Spinal cord (tissue), 10 donors: ENCODE measurements around the gene LSG1. TPM values are rescaled to one million over a fixed set of nuclear protein-coding genes. Genes with fewer than 3 reads are reported as not detected.

Experiments
- DNase-seq, 6 donors: peaks; one replicate each; pipeline versions ENCODE4 v3.0.0 to v3.0.0-alpha.2; 2013 to 2015; ENCODE audit warnings: low spot score in 6 of 6, low read depth in 4 of 6
- H3K27ac ChIP-seq: one replicate; pipeline ENCODE4 v1.5.1; 2013; ENCODE audit warnings: low read depth, low read length, control low read depth
- H3K27me3 ChIP-seq: one replicate; pipeline ENCODE4 v1.6.1; 2013; ENCODE audit warnings: low read length; ENCODE audit not compliant: control insufficient read depth, insufficient read depth
- H3K36me3 ChIP-seq: one replicate; pipeline ENCODE4 v1.6.1; 2013; ENCODE audit warnings: low read length; ENCODE audit not compliant: control insufficient read depth, insufficient read depth
- H3K4me1 ChIP-seq: one replicate; pipeline ENCODE4 v1.6.1; 2013; ENCODE audit warnings: low read length; ENCODE audit not compliant: control insufficient read depth, insufficient read depth
- H3K4me3 ChIP-seq: one replicate; pipeline ENCODE4 v1.5.1; 2013; ENCODE audit warnings: low read depth, low read length, control low read depth
- H3K9me3 ChIP-seq: one replicate; pipeline ENCODE4 v1.6.1; 2013; ENCODE audit warnings: low read length; ENCODE audit not compliant: control insufficient read depth, insufficient read depth
- WGBS: methylation state at CpG from one replicate; pipeline ENCODE4 v1.1.5; 2013; ENCODE audit warnings: missing lambda C conversion rate; ENCODE audit not compliant: insufficient coverage; 5-methylcytosine and 5-hydroxymethylcytosine counted together
- polyA plus RNA-seq, 2 donors: library from polyadenylated mRNA; unstranded; fragments of 120-200 nt; gene quantifications; one replicate each; pipeline ENCODE4 v1.2.1, GENCODE V29; 2013; ENCODE audit not compliant: insufficient read length in 2 of 2
- small RNA-seq: library from RNA; depleted of rRNA; stranded (forward); fragments of <200 nt; gene quantifications from one replicate; pipeline ENCODE3, GENCODE V24; 2014; ENCODE audit warnings: low replicate concordance
- total RNA-seq, 2 donors: library from RNA; depleted of rRNA in 1 of 2; stranded (reverse); fragments of 120-200 nt in 1 of 2; fragments of >200 nt in 1 of 2; gene quantifications; one replicate each; pipeline versions ENCODE4 v1.2.3 to v1.2.4, GENCODE V29; 2013 to 2014
- donor health status: healthy.

LSG1 gene
- total and polyA plus RNA-seq, 4 donors = 33.2 to 38.6 (median 36.1) TPM

DNA sequence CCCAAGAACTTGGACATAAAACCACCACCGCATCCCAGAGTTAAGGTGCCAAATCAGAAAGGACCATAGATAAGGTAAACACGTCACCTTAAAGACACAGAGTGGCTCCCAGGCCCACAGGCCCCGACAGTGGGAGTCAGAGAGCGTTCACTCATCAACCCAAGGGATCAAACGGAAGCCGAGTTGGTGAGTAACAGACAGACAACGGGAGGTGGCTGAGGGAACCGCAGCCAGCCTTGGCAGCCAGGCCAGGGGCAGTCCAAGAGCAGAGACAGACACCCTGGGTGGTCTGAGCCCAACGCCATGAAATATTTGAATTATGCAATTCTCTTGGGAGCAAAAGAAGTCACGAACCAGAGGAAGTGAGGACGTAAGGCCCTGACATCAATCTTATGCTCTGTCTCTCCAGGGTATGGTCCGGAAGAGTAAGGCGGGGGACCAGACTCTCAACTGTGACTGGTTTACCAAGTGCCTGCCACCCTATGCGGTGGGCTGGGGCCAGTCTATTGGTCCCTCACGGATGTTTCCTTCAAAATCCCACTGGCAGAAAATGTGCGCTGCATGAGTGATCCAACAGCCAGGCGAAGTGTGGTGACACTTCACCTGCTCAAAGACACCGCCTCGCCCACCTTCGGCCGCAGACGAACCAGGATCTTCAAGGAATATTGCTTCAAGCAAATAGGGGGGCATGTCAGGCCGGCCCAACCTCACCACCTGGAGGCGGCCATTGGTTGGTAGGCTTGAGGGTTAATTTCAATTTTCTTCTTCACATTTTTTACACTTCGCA, 73.0 kb downstream of the LSG1 start:
- no peaks in the 10 kb centered on the region for H3K27me3 ChIP-seq
- no peaks in the 10 kb centered on the region for H3K9me3 ChIP-seq
- H3K4me3 ChIP-seq = no peak overlapping the region
- no peaks in the 10 kb centered on the region for H3K4me1 ChIP-seq
- no peak overlapping the region for H3K27ac ChIP-seq
- H3K36me3 ChIP-seq = peaks cover 34% of the 10 kb centered on the region
- WGBS = 90% methylated on average over 21 of the region's 25 CpGs
- DNase-seq = no peak

DNA sequence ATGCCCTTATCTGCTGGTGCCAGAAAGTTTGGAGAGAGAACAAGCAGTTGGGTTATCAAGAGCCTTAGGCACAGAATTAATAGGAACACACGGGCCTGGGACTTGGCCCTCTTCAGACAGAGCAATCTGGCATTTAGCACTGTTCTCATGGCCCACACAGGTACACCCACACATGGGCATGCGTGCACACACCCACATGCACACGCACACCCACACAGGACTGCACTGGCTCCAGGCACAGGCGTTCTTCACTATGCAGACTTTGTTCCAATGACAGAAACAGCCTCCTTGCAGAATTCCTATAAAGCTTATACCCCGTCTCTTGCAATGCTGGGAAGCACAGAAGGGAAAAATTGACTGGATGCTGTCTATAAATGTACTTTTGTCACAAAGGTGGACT, 75.1 kb downstream of the LSG1 start:
- no peaks in the 10 kb centered on the region for H3K9me3 ChIP-seq
- no peaks in the 10 kb centered on the region for H3K27me3 ChIP-seq
- no peaks in the 10 kb centered on the region for H3K4me1 ChIP-seq
- no peak overlapping the region for H3K27ac ChIP-seq
- 92% methylated on average over 5 of the region's 5 CpGs for WGBS
- H3K4me3 ChIP-seq = no peak overlapping the region
- H3K36me3 ChIP-seq = peaks cover 19% of the 10 kb centered on the region
- DNase-seq = no peak

DNA sequence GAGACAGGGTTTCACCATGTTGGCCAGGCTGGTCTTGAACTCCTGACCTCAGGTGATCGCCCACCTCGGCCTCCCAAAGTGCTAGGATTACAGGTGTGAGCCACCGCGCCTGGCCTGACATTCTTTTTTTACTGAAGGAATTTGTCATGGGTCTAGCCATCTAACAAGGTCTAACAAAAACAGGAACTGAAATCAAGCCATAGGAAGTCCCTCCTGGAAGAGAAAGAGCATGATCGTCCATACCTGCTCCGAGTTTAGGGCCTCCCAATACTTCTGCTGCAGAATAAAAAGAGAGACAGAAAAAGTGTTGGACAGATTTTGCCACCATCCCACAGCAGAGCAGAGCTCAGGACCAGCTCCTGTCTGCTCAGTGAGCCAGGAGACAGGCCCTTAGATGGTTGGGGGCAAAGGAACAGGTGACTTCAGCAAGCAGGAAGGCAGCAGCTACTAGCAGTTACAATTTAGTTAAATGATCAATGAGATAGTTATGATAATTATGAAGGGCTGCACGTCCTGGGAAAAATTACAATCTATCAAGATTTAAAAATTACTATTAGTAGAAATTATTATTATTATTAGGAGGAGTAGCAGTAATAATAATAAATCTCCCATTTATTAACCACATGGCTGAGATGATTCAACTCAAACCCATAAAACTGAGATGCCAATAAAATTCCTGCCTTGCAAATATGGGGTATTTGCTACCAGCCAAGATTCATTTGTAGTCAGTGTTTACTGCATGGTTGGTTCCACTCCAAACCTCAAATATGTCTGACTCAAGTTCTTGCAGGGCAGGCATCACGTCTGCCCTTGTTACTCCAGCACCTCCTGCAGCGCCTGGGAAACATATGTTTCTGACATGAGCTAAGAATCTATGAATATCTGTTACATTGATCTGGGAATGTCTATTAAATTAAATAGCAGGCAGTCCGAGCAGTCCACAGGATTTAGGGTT, 78.9 kb downstream of the LSG1 start:
- 78% methylated on average over 3 of the region's 10 CpGs for WGBS
- H3K27ac ChIP-seq = no peak overlapping the region
- peaks cover 21% of the 10 kb centered on the region for H3K36me3 ChIP-seq
- no peaks in the 10 kb centered on the region for H3K27me3 ChIP-seq
- H3K4me3 ChIP-seq = no peak overlapping the region
- H3K4me1 ChIP-seq = no peaks in the 10 kb centered on the region
- DNase-seq = peak in 2 of 6 donors; percentile 4 to 45
- H3K9me3 ChIP-seq = no peaks in the 10 kb centered on the region

Small RNA genes within 50 kb of the gene (small RNA-seq; reads per million reads assigned to genes)
- gene AC046143.2 = not detected

Other genes with a start within 250 kb of the LSG1 start
- 100 to 1,000 TPM; 139 to 149 TPM for gene ATP13A3, start 185.2 kb downstream of the LSG1 start, total RNA-seq
- gene ATP13A3, start 185.2 kb downstream of the LSG1 start, polyA plus RNA-seq = 10 to 100 TPM; 38.2 to 55.1 TPM
- 10 to 100 TPM; 13.8 TPM for gene TMEM44, start 38.8 kb downstream of the LSG1 start, total RNA-seq
- 10 to 100 TPM; 25.6 to 33.5 TPM for gene TMEM44, start 38.8 kb downstream of the LSG1 start, polyA plus RNA-seq
- 10 to 100 TPM in 1 of 2 donors, 1 to 10 TPM in 1; 9.7 to 51.7 TPM for gene FAM43A, start 13.7 kb upstream of the LSG1 start, total RNA-seq
- gene FAM43A, start 13.7 kb upstream of the LSG1 start, polyA plus RNA-seq = 10 to 100 TPM; 15.5 to 25.6 TPM